HEK293 (cell line): Measurements from ENCODE around the gene PPARA.

Source experiments
- CTCF ChIP-seq: fragments of 450-650 bp; formaldehyde crosslinking; IDR thresholded peaks from 2 replicates; pipeline ENCODE4 v1.5.1; 2016; ENCODE audit warnings: missing biosample characterization, missing genetic modification characterization
- ZBTB48 ChIP-seq: fragments of 450-650 bp; formaldehyde crosslinking; IDR thresholded peaks from 2 replicates; pipeline ENCODE4 v1.5.1; 2016; ENCODE audit warnings: missing biosample characterization, missing genetic modification characterization

- TF ChIP-seq ZBTB48 (tag by site-specific recombination), result no peak
- TF ChIP-seq CTCF (tag by site-specific recombination), result no peak
Observed at GRCh38 chr22:46110215-46110614, 40.1 kb upstream of the PPARA start.
